GM18868 (cell line): ENCODE results near the gene TMEM201.

Source experiments
- ATAC-seq: cut with Tn5 transposase; IDR thresholded peaks from one replicate; pipeline ENCODE4 v1.9.1; 2021; ENCODE audit warnings: mild to moderate bottlenecking, moderate library complexity; ENCODE audit not compliant: unreplicated experiment

TMEM201 gene

DNA sequence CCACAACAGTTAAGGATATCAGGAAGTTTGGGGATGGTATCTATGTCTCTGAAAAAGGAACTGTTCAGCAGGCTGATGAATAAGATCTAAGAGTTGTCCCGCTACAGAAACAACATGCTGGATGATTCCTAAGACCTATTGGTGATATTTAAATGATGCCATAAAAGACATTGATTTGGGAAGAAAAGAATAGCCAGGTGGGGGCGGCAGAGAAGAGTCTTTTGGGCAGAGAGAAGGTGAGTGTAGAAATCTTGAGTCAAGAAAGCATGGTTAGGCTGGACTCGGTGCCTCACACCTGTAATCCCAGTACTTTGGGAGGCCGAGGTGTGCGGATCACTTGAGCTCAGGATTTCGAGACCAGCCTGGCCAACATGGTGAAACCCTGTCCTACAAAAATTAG is 11.8 kb upstream of the TMEM201 start:
- ATAC-seq: no peak

DNA sequence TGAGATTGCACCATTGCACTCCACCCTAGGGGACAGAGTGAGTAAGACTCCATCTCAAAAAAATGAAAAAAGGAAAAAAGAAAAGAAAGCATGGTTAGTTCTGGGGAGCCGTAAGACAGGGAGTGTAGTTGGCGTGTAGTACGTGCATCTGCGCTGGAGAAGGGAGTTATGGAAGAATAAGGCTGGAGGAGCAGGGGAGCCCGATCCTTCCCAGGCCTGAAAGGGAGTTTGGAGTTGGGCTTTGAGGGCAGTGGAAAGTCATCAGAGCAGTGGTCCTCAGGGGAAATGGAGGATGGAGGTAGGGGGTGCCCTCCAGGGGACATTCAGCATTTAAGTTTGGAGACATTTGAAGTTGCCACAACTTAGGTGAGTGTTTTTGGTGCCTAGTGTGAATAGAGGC is 11.3 kb upstream of the TMEM201 start:
- no peak for ATAC-seq

DNA sequence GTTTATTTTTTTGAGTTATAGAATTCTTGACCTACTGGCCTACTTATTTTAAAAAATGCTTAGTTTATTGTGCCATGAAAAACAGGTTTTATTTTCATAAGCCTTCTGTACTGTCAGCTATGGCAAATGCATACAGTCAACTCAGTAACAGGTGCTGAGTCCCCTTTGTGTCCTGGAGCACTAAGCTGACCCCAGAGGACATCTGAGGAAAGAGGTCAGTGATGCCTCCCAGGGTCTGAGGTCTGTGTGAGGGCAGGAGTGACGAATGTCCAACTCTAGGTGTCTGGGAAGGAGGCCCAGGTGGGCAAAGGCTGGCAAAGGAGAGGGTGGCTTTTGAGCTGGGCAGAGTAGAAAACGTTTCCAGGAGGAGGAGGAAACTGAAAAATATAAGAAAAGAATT is 7.8 kb upstream of the TMEM201 start:
- ATAC-seq: no peak

DNA sequence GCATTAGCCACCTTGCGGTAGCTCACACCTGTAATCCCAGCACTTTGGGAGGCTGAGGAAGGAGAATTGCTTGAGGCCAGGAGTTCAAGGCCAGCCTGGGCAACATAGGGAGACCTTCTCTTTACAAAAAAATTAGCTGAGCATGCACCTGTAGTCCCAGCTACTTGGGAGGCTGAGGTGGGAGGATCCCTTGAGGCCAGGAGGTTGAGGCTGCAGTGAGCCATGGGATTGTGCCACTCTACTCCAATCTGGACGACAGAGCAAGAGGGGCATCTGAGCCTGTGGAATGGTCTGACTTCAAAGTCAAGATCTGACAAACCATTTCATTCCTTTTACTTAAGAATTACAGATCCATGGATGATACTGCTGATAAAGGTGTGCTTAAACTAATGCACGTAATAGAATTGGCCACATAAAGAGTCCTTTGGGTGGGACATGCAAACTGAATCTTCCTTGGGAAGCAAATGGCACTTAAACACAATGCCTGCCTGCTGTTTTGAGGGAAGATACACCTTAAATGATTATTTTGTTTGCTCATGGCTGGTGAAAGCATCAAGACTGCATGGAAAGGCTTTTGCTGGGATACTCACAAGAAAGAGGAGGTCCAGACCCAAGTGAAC is 2.5 kb upstream of the TMEM201 start:
- no peak for ATAC-seq

DNA sequence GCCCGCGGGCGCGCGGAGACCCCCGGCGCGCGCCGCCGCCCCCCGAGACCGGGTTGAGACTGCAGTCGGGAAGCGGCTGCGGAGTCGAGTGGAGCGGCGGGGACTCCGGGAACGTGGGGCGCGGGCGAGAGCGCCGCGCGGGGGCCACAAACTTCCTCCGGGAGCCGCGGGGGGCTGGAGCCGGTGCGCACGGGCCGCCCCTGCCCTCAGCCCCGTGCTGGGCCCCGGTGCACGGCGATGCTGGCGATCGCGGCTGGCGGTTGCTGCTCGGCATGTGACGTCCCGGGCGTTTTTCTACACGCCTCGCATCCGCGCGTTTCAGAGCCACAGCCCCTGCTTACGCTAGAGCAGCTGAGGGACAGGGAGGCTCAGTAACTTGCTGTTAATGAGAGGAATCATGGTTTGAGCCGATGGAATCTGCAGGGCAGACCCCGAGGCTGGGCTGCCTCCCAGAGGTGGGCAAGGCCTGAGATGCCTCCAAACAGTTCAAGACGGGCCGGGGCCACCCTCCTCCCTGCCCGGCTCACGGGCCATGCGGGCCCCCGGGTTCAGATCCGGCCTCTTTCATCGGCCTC is 520 bp downstream of the TMEM201 start:
- peak; percentile 22 for ATAC-seq

DNA sequence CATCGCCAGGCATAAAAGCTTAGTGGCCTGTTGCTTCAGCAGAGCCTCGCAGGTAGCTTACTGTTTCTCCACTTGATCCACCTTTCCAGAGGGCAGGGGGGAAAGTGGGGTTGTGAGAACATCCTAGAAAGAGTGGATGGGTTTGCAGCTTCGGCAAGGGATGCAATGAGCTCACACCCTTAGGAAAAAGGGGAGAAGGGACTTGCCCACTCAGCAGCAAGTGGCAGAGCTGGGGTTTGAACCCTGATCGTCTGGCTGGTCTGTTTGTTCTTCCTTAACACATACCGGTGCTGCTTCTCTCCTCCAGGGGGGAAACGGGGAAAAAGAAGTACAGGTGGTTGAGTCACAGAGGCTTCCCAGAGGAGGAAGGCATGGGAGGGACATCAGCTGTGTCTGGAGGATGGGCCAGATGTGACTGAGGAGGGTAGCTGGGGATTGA is 1.0 kb downstream of the TMEM201 start:
- ATAC-seq: no peak

DNA sequence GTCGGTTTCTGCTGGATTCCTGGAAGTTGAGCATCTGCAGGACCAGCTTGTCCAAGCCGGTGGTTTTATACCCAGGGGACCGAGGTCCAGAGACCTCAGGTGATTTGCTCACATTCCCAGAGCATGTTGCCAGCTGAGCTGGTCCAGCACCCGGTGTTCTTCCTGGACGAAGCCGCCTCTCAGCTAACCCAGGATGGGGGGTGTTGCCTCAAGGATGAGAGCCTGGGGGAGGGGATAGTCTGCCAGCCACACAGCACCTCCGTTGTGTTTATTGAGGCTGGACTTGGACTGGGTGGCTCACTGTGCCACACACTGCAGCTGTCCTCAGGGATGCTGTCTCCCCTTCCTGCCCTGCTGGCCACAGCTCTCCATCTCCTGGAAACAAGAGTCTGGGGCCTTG is 1.5 kb downstream of the TMEM201 start:
- no peak for ATAC-seq

DNA sequence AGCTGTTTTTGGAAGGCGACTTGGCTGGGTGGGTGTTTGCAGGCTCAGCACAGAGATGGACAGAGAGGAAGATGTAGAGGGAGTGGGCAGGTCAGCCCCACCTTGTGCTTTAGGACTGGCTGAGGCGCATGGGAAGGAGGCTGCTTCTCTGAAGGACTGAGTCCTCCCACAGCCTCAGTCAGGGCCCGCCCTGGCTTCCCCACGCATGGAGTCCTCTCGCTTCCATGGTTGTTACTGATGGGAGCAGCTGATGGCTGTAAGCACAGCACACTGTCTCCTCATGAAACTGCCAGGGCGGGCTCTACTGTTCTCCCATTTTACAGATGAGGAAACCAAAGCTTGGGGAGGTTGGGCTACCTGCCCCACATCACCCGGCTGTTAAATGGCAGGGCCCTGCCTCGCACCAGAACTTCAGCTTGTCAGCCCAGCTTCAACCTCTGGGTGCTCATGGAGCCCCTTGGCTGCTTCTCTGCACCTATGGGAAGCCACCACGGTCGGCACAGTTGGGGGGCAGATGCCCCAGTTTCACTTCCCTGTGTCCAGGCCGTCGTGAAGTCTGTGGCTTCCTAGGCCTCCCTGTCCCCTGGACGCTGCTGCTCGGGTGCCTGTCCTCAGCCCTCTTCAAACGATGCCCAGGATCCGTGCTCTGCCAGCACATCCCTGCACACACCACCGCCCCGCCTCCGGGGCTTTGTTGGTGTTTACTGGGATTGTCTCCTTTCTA is 2.4 kb downstream of the TMEM201 start:
- no peak for ATAC-seq

DNA sequence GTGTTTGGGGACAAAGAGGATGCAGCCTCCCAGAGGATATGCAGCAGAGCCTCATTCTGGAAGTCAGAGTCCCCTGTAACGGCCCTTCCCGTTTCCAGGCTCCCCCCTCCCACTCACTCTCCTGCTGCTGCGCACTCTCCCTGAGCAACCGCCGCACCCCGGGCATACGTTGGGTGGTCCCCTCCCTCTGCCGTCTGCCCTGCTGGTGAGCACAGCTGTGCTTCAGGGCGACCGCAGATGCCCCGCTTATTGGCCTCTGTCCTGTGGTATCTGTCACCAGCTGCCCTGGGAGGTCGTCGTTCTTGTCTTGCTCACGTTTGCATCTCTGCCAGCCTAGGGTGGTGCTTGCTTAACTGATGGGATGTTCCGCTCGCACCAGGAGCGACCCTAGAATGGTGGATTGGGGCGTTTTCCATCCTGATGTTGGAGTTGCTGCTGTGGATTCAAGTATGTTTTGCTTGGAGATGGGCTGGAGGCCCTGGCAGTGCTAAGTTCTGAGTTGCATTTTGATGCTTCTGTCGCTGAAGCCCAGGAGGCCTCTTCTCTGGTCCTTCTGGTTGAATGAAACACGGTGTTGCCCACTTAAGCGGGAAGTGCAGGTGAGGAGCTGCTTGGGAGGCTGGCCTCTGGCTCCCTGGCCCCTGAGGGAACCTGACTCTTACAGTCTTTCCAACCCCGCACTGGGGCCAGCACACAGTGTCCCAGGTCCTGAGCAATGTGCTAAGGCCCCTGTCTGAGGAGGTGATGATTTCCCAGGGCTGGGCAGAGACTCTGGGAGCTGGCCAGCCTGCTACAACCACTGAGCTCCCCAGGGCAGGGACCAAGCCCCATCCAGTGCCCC is 3.2 kb downstream of the TMEM201 start:
- no peak for ATAC-seq

DNA sequence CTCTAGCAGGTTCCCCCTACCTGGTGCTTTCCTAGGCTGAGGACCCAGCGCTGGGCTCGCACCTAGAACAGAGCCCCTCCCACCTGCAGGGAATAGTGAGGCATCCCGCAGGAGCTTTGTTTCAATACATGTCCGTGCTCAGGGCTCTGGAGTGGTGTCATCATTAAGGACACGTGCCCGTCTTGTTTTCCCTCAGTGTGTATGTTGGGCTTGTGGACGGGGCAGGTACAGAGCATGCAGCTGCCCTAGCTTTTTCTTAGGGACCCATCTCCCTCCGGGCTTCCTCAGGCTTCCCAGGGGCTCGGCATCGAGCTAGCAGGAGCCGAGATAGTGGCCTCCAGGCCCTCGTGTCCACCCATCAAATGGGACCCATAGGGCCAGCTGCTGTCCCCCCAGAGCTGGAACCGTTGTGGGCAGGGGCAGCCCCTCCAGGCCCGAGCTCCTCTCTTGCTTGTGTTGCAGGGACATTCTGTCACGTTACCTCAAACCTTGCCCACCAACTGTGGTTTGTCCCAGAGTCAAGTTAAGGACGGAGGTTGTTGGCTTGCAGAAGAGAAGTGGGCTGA is 3.9 kb downstream of the TMEM201 start:
- ATAC-seq: no peak

DNA sequence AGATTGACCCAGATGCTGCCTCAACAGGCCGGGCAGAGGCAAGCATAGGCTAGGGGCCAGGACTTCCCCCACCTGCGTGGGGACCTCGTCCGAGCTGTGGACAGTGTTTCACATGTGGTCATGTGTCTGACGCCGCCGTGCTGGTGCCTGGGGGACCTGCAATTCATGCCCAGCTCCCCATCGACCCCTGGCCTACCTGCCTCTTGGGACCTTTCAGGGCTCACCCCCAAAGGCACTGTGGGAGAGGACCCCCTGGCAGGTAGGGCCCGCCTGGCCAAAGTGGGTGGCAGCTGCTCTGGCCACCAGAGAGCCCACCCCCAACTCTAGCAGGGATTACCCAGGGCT is 4.4 kb downstream of the TMEM201 start:
- no peak for ATAC-seq

DNA sequence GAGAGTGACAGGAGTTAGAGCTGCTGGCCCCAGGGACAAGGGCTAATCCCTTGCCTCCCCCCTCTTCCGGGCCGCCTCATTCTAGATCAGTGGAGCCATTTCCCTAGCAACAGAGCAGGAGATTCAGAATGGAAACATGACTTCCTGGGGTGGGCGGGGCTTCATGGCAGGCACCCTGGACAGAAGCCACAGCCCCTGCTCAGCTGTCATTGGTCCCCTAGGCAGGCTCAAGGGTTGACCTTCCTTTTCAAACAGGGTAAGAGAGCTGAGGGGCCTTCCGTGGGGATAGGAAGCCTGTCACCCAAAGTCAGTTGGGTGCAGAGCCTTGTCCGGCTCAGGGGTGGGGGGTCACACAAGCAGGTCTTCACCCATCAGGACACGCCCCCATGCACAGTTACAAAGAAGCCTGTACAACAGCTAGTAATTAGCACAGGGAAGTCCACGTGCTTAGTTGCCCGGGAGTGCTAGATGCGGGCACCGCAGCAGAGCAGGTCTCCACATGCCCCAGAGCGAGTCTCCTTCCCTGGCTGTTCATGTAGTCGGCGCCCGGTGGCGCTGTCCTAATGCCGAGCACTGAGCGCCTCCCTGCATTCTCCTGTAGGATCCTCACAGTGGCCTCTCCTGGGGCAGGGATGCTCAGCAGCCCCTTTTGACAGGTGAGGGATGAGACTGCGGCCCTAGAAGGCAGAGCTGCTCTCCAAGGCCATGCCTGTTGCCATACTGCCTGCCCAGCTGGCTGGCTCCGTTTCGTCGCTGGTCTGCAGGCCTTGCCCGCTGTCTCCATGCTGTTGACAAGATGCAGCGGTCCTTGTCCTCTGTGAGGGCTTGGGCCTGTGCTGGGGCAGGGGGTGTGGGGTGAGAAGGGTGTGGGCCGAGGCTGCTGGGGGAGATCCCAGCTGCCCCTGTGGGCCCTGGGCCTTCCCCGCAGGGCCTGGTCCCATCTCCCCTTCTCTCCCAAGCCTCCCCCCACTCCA is 5.1 kb downstream of the TMEM201 start:
- ATAC-seq: no peak

DNA sequence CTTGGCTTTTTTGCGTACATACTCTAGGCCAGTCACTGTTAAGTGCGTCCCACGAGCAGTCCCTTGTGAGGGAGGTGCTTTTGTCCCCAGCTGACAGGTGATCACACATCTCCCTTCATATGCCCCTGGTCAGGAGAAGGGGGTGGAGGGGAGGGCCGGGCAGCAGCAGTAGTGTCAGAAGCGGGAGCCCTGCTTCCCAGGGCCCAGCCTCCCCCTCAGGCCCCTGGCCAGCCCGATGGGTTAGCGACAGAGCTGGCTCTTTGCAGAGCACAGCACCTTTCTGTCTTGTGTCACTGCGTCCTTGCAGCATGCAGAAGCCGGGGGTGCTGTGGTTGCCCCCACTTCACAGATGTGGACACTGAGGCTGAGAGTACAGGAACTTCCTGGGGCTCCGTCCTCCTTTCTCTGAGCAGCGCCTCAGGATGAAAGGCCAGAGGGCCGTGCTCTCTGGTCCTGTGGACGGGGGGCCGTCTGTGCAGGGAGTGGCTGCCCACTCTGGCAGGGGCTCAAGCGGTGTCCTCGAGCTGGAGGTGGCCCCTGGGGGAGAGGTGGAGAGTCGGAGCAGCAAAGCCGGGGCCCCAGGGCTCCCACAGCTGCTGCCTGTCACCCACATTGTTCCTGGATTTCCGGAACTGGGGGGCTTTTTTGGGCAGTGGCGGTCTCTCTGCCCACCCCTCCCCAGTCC is 5.9 kb downstream of the TMEM201 start:
- ATAC-seq: no peak

DNA sequence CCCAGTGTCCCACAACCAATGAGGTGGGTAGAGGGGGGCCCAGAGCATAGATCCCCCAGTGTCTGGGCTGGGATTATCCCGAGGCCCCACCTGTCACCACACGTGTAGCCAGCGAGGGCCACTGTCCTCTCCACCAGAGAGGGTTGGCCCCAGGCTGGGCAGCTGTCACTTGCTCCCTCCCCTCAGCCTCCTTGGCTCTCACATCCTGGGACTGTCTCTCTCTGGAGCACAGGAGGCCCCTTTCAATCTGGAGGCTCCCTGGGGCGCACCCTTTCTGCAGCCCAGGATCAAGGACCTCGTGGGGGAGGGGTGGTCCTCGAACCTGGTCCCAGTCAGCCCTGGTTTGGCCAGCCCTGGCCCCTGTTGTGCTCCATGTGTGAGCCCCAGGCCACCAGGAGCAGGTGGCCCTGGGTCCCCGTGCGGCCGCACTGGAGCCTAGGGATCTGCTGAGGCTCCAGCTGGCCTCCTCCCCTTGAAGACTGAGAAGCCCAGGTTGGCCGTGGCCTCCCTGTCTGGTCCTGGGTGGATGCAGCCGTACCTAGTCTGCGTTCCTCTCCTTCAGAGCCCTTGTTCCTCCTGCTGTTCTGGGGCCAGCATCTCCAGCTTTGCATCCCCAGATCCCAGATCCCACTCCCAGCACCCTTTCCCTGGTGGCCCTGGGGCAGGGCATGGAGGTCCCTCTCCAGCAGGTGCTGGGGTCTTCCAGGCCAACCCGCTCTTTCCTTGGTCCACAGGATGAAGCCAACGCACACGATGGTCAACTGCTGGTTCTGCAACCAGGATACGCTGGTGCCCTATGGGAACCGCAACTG is 6.7 kb downstream of the TMEM201 start:
- ATAC-seq: no peak

DNA sequence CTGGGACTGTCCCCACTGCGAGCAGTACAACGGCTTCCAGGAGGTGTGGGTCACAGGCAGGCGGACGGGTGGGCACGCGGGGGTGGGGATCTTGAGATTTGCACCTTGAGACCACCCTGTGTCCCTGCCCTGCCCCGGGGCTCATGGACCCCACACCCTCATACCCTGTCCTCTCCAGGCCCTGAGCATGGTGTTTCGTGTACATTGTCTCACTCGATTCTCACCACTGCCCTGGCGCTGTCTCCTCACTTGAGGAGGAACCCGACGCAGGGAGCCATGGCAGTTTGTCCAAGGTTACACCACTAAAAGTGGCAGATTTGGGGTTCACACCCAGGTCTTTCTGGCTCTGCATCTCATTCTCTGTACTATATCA is 7.2 kb downstream of the TMEM201 start:
- ATAC-seq: no peak

DNA sequence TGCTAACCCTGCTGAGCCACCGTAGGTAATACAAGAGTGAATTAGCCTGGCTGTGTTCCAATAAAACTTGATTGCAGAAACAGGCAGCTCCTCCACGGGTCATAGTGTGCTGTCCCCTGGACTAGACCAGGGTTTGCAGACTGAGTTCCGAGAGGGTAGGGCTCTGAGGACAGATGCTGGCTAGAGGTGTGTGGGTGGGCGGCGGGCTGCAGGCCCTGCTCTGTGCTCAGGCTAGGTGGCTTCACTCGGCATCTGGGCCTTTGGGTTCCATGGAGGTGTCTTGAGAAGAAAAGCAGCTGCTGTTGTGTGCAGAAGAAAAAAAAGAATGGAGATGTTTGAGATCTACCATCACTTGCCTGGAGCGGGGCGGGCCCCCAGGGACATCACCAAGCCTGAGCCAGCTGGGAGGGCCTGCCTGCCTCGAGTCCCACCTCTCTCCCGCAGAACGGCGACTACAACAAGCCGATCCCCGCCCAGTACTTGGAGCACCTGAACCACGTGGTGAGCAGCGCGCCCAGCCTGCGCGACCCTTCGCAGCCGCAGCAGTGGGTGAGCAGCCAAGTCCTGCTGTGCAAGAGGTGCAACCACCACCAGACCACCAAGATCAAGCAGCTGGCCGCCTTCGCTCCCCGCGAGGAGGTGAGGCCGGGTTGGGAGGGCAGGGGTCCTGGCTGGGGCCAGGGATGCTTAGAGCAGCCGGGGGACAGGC is 7.9 kb downstream of the TMEM201 start:
- no peak for ATAC-seq

DNA sequence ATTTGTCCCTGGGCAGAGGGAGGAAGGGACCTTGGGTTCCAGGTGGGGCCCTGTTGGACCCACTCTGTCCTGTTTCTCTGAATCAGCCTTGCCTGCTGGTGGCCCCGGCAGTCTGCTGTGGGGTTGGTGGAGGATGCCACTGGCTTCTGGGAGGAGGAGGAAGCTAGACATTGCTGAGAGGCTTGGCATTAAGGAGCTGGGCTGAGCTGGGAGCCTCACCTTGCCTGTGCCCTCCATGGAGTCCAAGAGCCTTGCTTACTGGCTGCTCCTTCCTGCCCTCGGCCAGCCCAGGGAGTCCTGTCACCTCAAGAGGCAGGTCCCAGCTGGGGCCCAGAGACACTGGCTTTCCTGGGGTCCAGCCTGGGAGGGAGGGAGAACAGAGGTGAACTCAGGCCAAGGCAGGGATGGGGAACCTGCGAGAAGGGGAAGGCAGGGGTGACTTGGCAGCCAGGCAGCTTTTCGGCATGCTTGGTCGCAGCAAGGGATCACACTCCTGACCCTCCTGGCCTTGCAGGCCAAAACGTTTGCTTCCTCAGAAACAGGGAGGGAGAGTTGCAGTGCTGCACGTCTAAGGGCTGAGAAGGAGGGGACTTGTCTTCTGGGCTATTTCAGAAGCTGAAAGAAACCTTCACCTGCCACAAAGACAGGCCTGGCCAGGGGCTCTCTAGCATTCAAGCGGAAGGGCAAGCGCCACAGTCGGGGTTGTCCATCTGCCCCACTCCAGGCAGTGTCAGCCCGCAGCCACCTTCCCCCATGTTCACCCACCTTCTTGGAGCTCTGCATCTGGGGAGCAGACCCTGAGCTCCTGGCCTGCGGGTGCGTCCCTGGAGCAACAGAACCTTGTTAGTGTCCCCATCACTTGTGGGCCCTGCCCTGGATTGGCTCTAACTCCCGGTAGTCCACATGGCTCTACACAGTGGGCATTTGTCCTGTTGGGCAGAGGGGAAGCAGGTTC is 8.9 kb downstream of the TMEM201 start:
- ATAC-seq: no peak
